Measurements from ENCODE around the gene SNTG2. TPM values are rescaled to one million over a fixed set of nuclear protein-coding genes. Genes with fewer than 3 reads are reported as not detected.

SNTG2 gene
- total and polyA plus RNA-seq, 11 donors = 0.19 to 3.2 (median 0.93) TPM

- Histone ChIP-seq H3K9me3 (peaks cover 0 to 10% (median 0%) of the 10 kb centered on the region in 12 donors), H3K27ac (no peak overlapping the region), H3K27me3 (peaks cover 0 to 25% (median 7%) of the 10 kb centered on the region in 9 donors), H3K36me3 (no peaks in the 10 kb centered on the region), H3K4me1 (no peaks in the 10 kb centered on the region), H3K4me3 (no peak overlapping the region)
- ATAC-seq (no peak), DNase-seq (no peak)
- intact Hi-C loops (cut with DNase I) = no loop called here
- TF ChIP-seq POLR2A (IDR thresholded peaks at IDR 0.05) = no peak
- 48 to 54% (median 51%) methylated on average over 12 of the region's 12 CpGs for WGBS, 4 donors
These were observed 46.2 kb upstream of the SNTG2 start for GRCh38 chr2:904246-905024.

GRCh38 chr2:905091-905832 is 45.4 kb upstream of the SNTG2 start:
- intact Hi-C loops (cut with DNase I) = no loop called here
- Histone ChIP-seq H3K4me3 (no peak overlapping the region), H3K4me1 (no peaks in the 10 kb centered on the region), H3K36me3 (no peaks in the 10 kb centered on the region), H3K27me3 (peaks cover 0 to 25% (median 7%) of the 10 kb centered on the region in 9 donors), H3K27ac (no peak overlapping the region), H3K9me3 (peaks cover 0 to 10% (median 0%) of the 10 kb centered on the region in 12 donors)
- 78 to 87% (median 82%) methylated on average over 10 to 12 of the region's 12 CpGs for WGBS, 4 donors
- no peak for TF ChIP-seq POLR2A (IDR thresholded peaks at IDR 0.05)
- TF ChIP-seq, protein P1, sequence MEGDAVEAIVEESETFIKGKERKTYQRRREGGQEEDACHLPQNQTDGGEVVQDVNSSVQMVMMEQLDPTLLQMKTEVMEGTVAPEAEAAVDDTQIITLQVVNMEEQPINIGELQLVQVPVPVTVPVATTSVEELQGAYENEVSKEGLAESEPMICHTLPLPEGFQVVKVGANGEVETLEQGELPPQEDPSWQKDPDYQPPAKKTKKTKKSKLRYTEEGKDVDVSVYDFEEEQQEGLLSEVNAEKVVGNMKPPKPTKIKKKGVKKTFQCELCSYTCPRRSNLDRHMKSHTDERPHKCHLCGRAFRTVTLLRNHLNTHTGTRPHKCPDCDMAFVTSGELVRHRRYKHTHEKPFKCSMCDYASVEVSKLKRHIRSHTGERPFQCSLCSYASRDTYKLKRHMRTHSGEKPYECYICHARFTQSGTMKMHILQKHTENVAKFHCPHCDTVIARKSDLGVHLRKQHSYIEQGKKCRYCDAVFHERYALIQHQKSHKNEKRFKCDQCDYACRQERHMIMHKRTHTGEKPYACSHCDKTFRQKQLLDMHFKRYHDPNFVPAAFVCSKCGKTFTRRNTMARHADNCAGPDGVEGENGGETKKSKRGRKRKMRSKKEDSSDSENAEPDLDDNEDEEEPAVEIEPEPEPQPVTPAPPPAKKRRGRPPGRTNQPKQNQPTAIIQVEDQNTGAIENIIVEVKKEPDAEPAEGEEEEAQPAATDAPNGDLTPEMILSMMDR (IDR thresholded peaks at IDR 0.05) = no peak
- no peak for ATAC-seq
- no peak for DNase-seq

GRCh38 chr2:905833-906140 is 44.9 kb upstream of the SNTG2 start:
- no peak for ATAC-seq
- H3K27ac ChIP-seq = no peak overlapping the region
- TF ChIP-seq POLR2A (IDR thresholded peaks at IDR 0.05) = no peak
- TF ChIP-seq, protein P1 (IDR thresholded peaks at IDR 0.05) = no peak
- intact Hi-C loops (cut with DNase I) = no loop called here
- 72 to 85% (median 79%) methylated on average over 5 of the region's 5 CpGs for WGBS, 4 donors
- H3K4me1 ChIP-seq = no peaks in the 10 kb centered on the region
- H3K27me3 ChIP-seq = peaks cover 0 to 25% (median 7%) of the 10 kb centered on the region in 9 donors
- H3K9me3 ChIP-seq = peaks cover 0 to 10% (median 0%) of the 10 kb centered on the region in 12 donors
- no peak overlapping the region for H3K4me3 ChIP-seq
- no peaks in the 10 kb centered on the region for H3K36me3 ChIP-seq
- DNase-seq = no peak

- no peak overlapping the region for H3K4me3 ChIP-seq
- H3K9me3 ChIP-seq = no peaks in the 10 kb centered on the region
- intact Hi-C loops (cut with DNase I) = no loop called here
- H3K36me3 ChIP-seq = no peaks in the 10 kb centered on the region
- ATAC-seq (no peak), DNase-seq (no peak)
- H3K27me3 ChIP-seq = peaks cover 0 to 25% (median 7%) of the 10 kb centered on the region in 9 donors
- no peak overlapping the region for H3K27ac ChIP-seq
- 81 to 85% (median 83%) methylated on average over 7 of the region's 7 CpGs for WGBS, 4 donors
- no peaks in the 10 kb centered on the region for H3K4me1 ChIP-seq
- TF ChIP-seq POLR2A (IDR thresholded peaks at IDR 0.05) = no peak
- TF ChIP-seq, protein P1 (IDR thresholded peaks at IDR 0.05) = no peak
These were observed 42.9 kb upstream of the SNTG2 start for GRCh38 chr2:907706-908105.

All from heart left ventricle (tissue), 16 donors.